Measurements from ENCODE around the gene GALNT5. TPM values are rescaled to one million over a fixed set of nuclear protein-coding genes. Genes with fewer than 3 reads are reported as not detected.

The GALNT5 gene
- polyA plus RNA-seq, 3 donors = not detected

DNA sequence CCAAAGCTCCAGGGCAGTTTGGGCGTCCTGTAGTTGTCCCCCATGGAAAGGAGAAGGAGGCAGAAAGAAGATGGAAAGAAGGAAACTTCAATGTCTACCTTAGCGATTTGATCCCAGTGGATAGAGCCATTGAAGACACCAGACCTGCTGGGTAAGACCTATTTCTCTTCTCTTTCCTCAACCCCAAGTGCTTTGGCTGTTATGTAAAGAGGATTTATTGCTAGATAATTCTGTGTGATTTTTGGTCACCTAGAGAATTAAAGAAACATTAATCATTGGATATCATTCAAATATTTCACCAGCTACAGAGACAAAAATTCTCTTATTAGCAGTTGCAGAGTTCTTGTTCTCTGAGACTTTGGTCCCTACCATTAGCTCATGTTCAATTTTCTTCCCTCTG lies 1.9 kb downstream of the GALNT5 start:
- H3K4me1 Mint-ChIP-seq = peaks cover 14% of the 10 kb centered on the region
- H3K27me3 Mint-ChIP-seq (ENCODE audit: low read depth in 3 of 3) = peaks cover 0 to 6% (median 2%) of the 10 kb centered on the region in 3 donors
- no peak overlapping the region for H3K27ac Mint-ChIP-seq
- Histone ChIP-seq H4K20me1 (ENCODE audit: insufficient read depth, low read length) (no peaks in the 10 kb centered on the region), H3K4me3 (replicated peaks in 1 of 3; ENCODE audit: low read depth in 2 of 3, low read length in 3 of 3) (no peak overlapping the region), H3K27me3 (ENCODE audit: control insufficient read depth in 2 of 2, insufficient read depth in 2 of 2, low read length in 2 of 2) (no peaks in the 10 kb centered on the region), H2AFZ (ENCODE audit: insufficient read depth, low read depth, low read length, poor library complexity, severe bottlenecking) (no peak overlapping the region), H3K9ac (ENCODE audit: insufficient read depth, low read length, poor library complexity, severe bottlenecking) (no peak overlapping the region), H3K4me2 (replicated peaks; ENCODE audit: extremely low read depth, low read length, poor library complexity, severe bottlenecking) (no peak overlapping the region), H3K27ac (ENCODE audit: low read depth in 1 of 2, low read length in 2 of 2) (no peak overlapping the region), H3K4me1 (ENCODE audit: control insufficient read depth in 1 of 2, insufficient read depth in 2 of 2, low read length in 2 of 2) (peaks cover 0 to 3% of the 10 kb centered on the region in 2 donors), H3K9me3 (replicated peaks in 1 of 2; ENCODE audit: control insufficient read depth in 1 of 2, insufficient read depth in 1 of 2, low read length in 2 of 2) (no peaks in the 10 kb centered on the region), H3K36me3 (replicated peaks in 1 of 2; ENCODE audit: control insufficient read depth in 1 of 2, insufficient read depth in 2 of 2, low read length in 2 of 2) (no peaks in the 10 kb centered on the region), H3K79me2 (ENCODE audit: insufficient read depth, low read length) (no peaks in the 10 kb centered on the region)
- WGBS (ENCODE audit: insufficient coverage) = no CpG with 5 or more reads among the region's 2 CpGs
- no peak overlapping the region for H3K4me3 Mint-ChIP-seq
- intact Hi-C loops (cut with micrococcal nuclease) = no loop called here
- no peak for DNase-seq
- H3K36me3 Mint-ChIP-seq = no peaks in the 10 kb centered on the region
- H3K9me3 Mint-ChIP-seq = no peaks in the 10 kb centered on the region
- TF ChIP-seq CTCF (IDR thresholded peaks at IDR 0.05) = no peak

DNA sequence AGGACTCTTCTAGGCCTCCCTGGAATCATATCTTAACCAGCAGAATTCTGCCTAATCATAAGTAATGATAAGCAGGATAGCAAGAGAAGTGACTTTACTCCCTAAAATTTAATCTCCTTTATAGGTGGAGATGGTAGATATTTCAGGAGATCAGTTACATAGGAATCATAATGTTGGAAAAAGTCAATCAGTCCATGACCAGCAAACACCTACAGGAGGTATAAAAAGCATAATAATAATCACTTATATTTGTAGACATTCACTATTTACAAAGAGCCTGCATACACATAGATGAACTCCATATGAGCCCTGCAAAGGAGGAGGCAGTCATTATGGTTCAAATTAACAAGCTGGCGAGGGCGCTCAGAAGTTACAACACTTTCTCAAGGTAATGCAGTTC lies 2.5 kb downstream of the GALNT5 start:
- H3K36me3 ChIP-seq (replicated peaks in 1 of 2; ENCODE audit: control insufficient read depth in 1 of 2, insufficient read depth in 2 of 2, low read length in 2 of 2) = no peaks in the 10 kb centered on the region
- Mint-ChIP-seq H3K9me3 (no peaks in the 10 kb centered on the region), H3K4me1 (peaks cover 14% of the 10 kb centered on the region), H3K4me3 (no peak overlapping the region), H3K36me3 (no peaks in the 10 kb centered on the region), H3K27ac (no peak overlapping the region), H3K27me3 (ENCODE audit: low read depth in 3 of 3) (peaks cover 0 to 6% (median 2%) of the 10 kb centered on the region in 3 donors)
- H3K4me1 ChIP-seq (ENCODE audit: control insufficient read depth in 1 of 2, insufficient read depth in 2 of 2, low read length in 2 of 2) = peaks cover 0 to 3% of the 10 kb centered on the region in 2 donors
- H3K4me2 ChIP-seq (replicated peaks; ENCODE audit: extremely low read depth, low read length, poor library complexity, severe bottlenecking) = no peak overlapping the region
- no peak for DNase-seq
- TF ChIP-seq CTCF (IDR thresholded peaks at IDR 0.05) = no peak
- H3K27ac ChIP-seq (ENCODE audit: low read depth in 1 of 2, low read length in 2 of 2) = no peak overlapping the region
- no peaks in the 10 kb centered on the region for H3K9me3 ChIP-seq (replicated peaks in 1 of 2; ENCODE audit: control insufficient read depth in 1 of 2, insufficient read depth in 1 of 2, low read length in 2 of 2)
- H3K79me2 ChIP-seq (ENCODE audit: insufficient read depth, low read length) = no peaks in the 10 kb centered on the region
- H3K27me3 ChIP-seq (ENCODE audit: control insufficient read depth in 2 of 2, insufficient read depth in 2 of 2, low read length in 2 of 2) = no peaks in the 10 kb centered on the region
- no peak overlapping the region for H3K4me3 ChIP-seq (replicated peaks in 1 of 3; ENCODE audit: low read depth in 2 of 3, low read length in 3 of 3)
- WGBS (ENCODE audit: insufficient coverage) = no CpG with 5 or more reads among the region's 2 CpGs
- no peak overlapping the region for H3K9ac ChIP-seq (ENCODE audit: insufficient read depth, low read length, poor library complexity, severe bottlenecking)
- no peak overlapping the region for H2AFZ ChIP-seq (ENCODE audit: insufficient read depth, low read depth, low read length, poor library complexity, severe bottlenecking)
- no peaks in the 10 kb centered on the region for H4K20me1 ChIP-seq (ENCODE audit: insufficient read depth, low read length)
- intact Hi-C loops (cut with micrococcal nuclease) = no loop called here
